Islet precursor cell (in vitro differentiated cells): ENCODE measurements around the gene SLC12A7.
"Not testable (repeated sequence)": the region's sequence is repeated elsewhere in the genome, so short reads cannot be mapped to it uniquely, and the experiment has no call there.

Experiments
- DNase-seq: peaks from one replicate; pipeline ENCODE4 v3.0.0-alpha.2; 2018

The SLC12A7 gene

DNA sequence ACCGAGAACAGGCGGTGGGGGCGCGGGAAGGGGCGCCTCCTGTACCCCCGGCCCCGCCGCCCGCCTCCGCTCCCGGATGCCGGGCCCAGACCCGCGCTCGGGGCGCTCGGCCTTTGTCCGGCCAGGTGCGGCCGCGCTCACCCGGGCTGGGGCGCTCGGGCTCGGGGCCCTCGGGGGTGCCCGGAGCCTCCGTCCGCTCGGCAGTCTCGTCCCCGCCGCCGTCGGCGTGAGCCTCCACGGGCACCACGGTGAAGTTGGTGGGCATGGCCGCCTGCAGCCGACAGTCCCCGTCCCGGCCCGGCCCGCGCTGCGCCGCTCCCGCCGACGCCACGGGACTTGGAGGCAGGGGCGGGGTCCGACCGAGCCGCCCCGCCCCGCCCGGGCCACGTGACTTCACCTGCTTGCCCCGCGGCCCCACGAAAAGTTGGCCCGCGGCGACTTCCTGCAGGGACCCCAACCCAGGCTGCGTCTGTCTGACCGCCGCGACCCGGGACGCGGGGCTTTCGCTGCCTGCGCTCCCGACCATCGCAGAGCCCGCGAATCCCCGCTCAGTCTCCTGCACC lies at the start of gene SLC12A7:
SLC12A7 (minus strand) TSS at position 337 of the 563 bp plus-strand sequence; CDS start at position 265, 72 bp downstream.
- peak; percentile 73 for DNase-seq

DNA sequence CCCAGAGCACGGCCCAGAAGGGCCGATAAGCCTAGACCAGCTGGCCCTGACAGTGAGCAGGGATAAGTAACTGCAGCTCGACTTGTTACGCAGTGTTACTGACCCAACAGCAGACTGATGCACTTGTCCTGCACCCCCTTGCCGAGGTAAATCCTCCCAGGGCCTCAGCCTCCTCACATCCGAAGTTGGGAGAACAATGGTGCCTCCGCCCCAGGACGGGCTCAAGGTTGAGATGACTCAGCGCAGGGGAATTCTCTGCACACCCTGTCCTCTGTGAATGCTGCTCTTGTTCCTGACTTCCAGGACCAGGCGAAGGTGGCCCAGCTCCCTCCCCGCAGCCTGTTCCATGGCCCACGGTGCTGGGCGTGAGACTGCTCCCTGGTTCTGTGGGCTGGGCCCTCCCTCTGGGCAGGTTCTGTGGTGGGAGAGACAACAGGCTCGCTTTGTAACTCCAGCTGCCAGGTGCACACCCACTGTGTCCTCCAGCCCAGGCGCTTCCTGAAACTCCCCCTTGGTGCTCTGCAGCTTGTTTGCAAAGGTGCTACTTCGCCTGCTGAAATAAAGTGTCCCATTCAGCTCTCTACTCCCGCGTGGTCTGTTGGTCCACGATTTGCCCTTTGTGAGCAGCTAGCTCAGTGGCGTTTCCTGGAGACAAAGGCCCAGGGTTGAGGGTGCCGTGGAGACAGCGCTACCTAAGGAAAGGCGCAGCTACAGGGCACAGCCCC lies 49.4 kb upstream of the SLC12A7 start:
- peak; percentile 91 for DNase-seq

DNA sequence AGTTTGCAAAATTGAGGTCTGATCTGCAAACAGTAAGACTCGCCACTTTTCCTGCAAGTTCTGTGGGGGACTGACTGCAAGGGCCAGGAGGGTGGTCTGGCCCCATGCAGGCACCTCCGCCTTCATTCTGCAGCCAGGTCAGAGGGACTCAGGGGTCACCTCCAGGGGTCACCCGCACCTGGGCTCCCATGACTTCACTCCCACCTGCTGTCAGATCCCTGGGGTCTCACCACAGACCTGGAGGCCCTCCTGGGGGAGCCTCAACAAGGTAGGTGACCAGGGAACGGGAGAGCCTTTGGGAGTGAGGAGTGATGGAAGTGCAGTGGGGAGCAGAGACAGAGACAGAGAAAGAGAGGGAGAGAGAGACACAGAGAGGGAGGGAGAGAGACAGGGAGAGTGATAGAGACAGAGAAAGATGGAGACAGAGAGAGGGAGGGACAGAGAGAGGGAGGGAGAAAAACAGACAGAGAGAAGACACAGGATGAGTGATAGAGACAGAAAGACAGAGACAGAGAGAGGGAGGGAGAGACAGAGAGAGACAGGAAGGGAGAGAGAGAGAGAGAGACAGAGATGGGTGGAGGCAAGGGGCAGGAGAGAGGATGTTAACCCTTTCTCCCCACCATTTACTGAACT lies 48.0 kb upstream of the SLC12A7 start:
- DNase-seq: no peak

DNA sequence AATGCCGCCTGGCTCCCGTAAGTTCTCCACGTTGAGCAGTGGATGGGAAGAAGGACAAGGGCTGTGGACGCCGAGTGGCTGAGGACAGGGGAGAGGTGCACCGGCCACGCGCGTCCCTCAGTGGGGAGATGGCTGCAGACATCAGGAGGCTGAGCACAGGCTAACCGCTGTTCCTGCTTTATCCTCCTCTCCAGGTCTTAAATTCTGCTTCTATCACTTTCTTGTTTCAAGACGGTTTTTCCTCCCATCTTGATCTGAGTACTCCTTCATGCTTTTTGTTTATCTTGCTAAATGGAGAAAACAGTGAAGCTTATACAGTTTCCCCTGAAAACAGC lies 47.4 kb upstream of the SLC12A7 start:
- DNase-seq: no peak

DNA sequence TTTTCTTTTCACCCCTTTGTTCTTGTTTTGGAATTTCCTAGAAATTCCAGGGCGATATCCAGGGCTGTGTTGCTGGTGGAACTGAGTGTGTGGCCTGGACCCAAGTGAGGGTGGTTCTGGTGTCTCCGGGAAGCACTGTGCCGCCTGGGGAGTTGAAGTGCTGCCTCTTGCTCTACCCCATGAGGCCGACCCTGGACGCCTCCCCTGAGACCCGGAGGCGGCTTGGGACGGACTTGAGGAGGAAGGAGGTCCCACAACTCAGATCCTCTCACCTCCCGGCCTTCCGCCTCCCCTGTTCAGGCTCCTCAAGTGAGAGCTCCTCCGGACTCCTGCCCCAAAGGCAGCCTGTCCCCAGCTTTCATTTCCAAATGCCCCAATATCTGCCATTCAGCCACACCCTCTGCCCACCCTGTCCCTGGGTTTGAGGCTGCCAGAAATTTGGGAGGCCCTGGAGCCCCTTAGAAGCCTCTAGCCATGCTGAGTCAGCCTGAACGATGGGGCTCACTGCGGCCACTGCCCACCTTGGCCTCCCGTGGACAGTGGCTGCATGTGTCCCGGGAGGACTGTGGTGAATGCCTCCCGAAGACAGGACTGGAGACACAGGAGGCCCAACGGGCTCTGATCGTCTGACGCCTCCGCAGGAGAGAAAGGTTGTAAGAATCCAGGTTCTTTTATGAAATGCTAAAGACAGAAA lies 46.9 kb upstream of the SLC12A7 start:
- DNase-seq: no peak

DNA sequence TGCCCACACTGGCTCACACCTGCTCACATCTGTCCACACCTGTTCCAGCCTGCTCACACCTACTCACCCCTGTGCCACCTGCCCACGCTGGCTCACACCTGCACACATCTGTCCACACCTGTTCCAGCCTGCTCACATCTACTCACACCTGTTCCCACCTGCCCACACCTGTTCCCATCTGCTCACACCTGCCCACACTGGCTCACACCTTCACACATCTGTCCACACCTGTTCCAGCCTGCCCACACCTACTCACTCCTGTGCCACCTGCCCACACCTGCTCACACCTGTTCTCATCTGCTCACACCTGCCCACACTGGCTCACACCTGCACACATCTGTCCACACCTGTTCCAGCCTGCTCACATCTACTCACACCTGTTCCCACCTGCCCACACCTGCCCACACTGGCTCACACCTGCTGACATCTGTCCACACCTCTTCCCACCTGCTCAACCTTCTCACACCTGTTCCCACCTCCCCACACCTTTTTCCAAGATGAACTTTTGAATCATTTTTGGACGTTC lies 45.7 kb upstream of the SLC12A7 start:
- DNase-seq: not testable (repeated sequence)

DNA sequence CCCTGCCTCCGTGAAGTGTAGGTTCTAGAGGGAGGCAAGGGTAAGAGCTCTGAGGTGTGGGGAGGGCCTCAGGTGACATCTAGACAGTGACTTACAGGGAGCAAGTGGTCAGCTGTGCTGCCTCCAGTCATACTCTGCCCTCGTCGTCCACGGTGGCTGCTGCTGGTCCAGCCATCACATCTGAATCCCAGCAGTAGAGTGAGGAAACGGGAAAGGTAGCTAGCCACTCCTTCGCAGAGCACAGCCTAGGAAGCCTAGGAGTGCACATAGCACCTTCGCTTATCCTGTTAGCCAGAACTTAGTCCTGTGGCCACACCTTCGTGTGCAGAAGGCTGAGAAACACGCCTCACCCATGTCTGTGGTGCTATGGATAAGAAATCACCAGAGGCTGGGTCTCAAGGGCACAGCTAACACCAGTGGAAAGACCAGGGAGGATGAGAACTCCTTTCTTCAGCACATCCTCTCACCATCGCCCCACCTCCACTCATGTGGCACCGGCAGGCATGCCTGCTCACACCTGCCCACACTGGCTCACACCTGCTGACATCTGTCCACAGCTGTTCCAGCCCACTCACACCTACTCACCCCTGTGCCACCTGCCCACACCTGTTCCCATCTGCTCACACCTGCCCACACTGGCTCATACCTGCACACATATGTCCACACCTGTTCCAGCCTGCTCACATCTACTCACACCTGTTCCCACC lies 45.0 kb upstream of the SLC12A7 start:
- DNase-seq: no peak

DNA sequence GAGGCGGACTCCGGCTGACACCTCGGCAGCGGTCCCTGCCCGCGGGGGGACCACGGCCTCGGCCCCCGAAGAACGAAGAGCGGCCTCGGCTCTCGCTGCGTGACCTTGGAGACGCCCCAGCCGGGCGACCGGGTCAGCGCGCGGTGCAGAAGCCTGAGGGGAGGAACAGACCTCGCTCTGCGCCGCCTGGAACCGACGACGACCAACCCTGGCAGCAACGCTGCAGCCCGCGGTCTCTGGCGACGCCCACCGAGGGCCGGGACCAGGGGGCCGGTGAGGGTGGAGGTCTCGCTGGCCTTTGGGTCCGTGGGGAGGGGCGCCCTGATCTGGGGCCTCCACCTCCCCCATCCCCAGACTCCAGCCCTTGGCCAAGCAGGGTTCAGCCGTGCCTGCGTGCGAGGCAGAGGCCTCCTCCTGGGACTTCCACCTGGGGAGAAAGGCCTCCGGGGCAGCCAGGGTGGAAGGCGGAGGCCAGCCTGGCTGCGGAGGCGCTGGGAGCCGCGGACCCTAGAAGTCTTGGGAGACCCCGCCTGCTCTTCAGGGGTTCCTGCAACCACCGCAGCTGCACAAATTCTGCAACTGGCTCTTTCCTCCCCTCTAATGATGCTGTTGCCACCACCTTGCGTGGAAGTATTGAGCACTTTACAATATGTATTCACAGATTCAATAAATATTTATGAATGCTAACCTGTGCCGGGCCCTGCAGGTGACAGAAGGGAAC lies 44.3 kb upstream of the SLC12A7 start:
- DNase-seq: no peak

DNA sequence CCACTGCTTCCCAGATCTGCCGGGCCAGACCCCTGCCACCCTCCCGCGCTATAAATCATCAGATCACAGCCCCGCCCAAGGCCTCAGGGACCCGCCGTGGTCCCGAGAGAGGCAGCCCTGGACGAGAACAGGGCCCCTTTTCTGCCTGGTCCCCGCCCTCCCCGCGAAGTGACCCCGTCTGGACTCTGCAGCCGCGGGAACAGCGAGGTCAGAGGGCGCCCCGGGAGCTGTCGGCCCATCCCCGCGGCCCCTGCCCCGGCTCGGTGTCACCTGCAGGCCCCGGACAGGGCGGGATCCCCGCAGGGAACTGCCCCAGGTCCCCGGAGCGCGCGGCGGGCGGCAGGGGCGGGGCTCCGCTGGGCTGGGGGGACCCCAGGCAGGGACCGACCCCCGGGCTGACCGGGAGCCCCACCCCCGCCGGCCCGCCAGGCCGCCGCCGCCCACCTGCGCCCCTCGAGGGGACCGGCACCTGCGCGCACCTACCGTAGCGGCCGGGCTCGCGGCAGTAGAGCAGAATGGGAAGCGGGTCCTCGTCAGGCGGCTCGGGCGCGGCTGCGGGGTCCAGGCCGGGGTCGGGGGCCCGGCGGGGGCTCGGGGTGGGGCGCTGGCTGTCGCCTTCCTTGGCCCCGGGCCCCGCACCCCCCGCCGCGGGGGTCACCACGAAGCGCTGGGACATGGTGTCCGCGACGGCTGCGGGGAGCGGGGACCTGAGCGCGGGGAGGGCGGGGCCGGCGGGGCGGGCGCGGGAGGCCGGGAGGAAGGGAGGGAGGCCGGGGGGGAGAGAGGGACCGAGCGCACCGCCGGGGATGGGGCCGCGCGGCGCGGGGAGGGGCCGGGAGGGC lies 43.5 kb upstream of the SLC12A7 start:
- DNase-seq: no peak

DNA sequence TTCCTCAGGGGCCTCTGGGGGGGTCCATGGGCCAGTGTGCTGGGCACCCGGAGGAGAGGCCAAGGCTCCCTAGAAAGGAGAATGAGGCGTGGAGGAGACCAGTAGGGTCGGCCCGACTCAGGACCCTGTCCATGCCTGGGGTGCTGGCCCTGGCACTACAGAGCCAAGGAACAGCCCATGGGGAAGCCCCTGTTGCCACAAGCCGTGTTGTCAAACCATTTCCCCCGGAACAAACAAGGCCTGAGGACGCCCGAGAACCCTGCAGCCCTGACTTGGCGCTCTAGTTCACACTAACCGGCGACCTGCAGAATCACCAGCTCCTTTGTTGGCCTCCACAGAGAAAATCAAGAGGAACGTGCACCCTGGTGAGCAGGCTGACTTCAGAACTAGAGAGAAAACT lies 41.6 kb upstream of the SLC12A7 start:
- DNase-seq: no peak

DNA sequence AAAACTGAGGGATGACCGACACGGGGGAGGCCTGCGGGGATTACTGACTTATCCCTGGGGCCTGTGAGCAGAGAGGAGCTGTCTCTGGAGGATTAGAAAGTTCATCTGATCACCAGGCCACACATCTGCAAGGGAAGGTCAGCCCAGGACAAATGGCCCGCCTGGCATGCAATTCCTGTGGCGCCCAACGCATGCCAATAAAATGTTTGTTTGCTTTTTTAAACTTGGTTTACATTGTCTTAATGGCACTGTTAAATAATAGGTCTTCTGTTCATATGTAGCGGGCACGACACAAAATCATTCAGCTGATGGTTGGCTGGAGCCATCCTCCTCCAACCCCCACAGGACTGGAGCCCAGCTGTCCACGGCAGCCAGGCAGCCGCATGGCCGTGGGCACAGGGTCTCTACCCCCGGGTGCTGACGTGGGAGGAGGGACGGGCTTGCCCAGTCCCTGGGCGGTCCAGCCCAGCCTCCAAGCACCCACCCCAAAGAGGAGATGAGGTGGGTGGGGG lies 41.0 kb upstream of the SLC12A7 start:
- no peak for DNase-seq

DNA sequence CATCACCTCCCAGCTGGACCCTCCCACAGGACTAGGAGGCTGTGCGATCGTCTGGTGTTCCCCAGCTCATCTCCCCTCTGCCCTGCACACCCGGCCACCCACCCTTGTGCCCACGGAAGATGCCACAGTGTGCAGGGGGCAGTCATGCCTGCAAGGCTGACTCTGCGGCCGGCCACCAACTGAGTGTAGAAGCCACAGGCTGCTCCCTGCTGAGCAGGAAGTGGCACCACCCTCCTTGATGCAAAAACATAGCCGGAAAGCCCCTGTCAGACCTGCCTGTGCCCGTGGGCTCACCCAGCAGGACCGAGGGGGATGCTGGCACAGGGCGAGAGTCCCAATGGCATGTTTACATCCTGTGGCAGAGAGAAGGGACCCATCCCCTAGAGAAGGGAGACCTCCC lies 40.3 kb upstream of the SLC12A7 start:
- DNase-seq: no peak

DNA sequence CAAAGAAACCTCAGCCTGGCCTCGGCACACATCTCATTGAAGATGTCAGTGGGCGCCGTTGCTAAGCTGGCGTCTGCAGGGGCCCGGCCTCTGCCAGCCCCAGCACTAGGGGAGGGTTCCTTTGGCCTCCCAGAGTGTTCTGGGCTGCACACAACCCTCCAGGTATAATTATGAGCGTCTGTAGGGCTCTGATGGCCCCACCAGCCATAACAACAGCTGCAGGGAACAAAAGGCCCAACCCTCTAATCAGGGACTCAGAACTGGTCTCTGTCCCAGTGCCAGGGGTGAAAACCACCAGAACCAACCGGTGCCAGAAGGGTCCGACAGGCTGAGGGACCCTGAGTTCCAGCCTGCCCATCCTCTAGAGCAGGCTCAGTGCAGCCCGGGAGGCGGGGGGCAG lies 39.5 kb upstream of the SLC12A7 start:
- DNase-seq: no peak

DNA sequence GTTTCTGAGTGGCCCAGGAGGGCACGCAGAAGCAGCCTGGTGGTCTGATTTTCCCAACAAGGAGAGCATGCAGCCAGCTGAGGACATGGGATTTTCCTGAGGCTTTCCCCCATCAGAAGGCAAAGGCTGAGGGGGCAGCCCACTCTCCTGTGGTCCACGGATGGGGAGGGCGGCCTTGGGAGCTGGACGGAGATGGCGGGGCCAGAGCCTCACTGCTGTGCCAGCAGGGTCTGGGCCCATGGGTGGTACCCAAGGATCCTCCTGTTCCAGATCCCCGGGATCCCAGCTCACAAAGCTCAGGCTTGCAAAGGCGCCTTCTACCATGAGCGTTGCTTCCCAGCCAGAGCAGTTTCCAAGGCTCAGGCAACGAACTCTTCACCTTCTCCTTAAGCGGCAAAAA lies 39.0 kb upstream of the SLC12A7 start:
- no peak for DNase-seq

DNA sequence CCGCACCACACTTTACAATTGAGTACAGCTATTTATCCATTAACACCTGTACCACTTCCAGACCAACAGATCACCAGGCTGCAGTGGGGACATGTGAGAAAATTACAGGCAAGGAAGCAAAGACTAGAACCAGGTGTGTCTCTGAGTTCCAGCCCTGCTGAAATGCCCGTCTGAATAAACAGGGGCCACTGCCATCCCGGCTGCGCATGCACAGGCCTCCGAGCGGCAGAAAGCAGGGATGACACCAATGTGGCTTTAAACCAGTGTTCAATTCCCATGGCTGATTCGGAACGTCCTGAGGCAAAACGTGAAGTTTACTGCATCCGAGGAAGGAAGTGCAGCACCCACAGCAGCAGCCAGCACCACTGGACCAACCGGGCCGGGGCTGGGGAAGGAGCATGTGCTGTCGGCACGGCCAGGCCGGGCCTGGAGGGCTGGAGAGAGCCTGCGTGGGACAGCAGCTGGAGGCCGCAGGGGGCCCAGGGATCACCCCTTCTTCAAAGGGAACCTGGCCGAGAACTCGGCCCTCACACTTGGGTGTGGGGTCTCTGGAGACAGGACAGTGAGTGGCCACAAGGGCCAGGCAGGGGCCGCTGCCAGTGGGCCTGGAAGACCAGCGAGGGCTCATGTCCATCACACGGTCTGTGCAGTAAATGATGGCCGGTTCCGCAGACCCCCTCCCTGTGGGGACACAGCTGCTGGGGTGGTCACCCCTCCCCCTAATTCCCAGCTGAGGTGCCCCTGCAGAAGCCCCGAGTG lies 33.0 kb upstream of the SLC12A7 start:
- DNase-seq: no peak

DNA sequence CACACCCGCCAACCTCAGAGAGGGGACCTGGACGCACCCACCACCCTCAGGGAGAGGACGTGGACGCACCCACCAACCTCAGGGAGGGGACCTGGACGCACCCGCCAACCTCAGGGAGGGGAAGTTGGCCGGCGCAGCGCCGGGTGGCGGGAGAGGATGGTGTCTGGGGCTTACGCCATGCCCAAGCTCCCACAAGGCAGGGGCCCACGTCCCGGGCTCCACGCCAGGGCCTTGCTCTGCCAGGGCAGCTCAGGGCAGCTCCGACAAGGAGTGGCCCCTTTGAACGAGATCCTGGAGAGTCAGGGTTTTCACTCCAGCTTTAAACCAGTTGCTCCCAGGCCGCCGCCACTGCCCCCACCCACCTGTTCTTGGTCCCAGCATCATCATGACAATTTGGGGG lies 32.2 kb upstream of the SLC12A7 start:
- no peak for DNase-seq

DNA sequence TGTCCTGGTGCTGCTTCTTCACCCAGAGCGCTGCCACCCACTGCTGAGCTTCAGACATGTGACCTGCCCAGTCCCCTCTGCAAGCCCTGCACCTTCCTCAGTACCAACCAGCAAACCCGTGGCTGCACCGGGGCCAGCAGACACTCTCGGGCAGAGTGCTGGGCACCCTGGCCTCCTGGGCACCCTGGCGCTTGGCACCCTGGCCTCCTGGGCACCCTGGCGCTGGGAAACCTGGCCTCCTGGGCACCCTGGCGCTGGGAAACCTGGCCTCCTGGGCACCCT lies 31.7 kb upstream of the SLC12A7 start:
- DNase-seq: no peak

DNA sequence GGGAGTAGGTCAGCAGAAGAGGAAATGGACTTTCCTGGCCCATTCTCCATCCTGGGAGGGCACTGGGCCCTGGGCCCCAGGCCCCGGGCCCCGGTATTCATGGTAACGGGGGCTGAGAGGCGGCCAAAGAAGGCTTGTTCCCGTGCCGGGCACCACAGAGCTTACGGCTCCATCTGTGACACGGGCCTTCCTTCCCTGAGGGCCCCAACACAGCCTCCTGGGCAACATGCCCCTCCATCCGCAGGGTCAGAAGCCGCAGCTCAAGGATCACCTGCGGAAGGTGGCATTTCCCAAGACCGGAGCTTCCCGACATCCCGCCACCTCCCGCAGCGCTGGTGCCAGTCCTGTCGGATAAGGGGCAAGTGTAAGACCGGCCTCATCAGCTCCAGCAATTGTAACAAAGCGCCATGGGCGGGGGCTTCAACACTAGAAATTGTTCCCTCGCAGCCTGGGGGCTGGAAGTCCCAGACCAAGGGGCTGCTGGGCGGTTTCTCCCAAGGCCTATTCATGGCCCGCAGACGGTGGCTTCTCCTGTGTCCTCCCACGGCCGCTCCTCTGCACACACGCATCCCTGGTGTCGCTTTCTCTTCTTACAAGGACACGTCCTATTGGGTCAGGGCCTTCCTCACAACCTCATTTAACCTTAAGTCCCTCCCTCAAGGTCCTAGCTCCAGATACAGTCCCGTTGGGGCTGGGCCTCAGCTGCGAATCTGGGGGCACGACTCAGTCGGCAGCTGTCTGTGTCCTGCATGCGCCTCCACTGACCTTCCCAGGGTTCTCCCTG lies 31.2 kb upstream of the SLC12A7 start:
- DNase-seq: no peak

DNA sequence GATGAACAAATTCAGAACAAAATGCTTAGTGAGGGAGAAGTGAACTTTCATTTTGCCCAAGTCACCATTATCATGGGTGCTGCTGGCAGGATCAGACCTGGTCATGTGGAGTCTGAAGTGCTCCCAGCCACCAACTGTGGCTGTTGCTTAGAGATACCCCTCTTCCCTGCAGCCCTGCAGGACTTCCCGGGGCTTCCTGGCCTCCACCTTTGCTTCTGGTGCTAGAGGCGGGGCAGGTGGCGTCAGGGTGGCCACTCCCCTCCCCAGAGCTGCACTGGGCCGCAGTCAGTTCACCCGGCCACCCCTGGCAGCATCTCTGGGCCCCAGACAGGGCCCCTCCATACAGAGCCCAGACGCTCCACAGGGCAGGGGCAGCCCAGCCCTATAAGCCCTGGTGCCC lies 30.0 kb upstream of the SLC12A7 start:
- no peak for DNase-seq

DNA sequence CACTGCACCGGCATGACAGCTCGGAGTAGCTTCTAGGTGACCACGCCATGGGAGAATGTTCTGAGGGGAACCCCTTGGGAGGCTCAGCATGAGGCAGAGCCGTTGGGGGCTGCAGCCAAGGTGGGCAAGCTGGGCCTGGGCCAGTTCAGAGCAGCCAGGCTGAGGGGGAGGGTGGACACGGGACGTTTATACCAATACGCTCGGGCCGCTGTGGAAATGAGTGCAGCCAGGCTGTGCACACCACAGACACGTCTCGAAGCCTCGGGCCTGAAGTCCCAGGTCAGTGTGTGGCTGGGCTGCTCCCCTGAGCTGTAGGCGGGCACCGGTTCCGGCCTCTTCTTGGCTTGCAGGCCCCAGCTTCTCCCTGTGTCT lies 28.9 kb upstream of the SLC12A7 start:
- DNase-seq: no peak
